ENCODE data around the gene GAD1. TPM values are rescaled to one million over a fixed set of nuclear protein-coding genes. Genes with fewer than 3 reads are reported as not detected.

GAD1 gene
- total RNA-seq, 2 experiments from 2014 or later: not detected

GRCh38 chr2:170827841-170828532 is 11.3 kb downstream of the GAD1 start:
- BruUV-seq (replicated peaks): no TSS peak
- no peaks in the 10 kb centered on the region for H3K9me2 ChIP-seq (ENCODE audit: insufficient read depth, low read length)
- H3K4me1 ChIP-seq (ENCODE audit: insufficient read depth, low read length, poor library complexity, severe bottlenecking): no peaks in the 10 kb centered on the region
- no peaks in the 10 kb centered on the region for H3K9me3 ChIP-seq (ENCODE audit: low read length)
- ChIA-PET POLR2A (no interaction called here), CTCF (ENCODE audit: unreplicated experiment) (no interaction called here)
- no peaks in the 10 kb centered on the region for H3K79me2 ChIP-seq (ENCODE audit: insufficient read depth, low read depth, low read length)
- TF ChIP-seq CTCF (conservative IDR thresholded peaks at IDR 0.05; ENCODE audit: low read length): no peak
- TF ChIP-seq EZH2phosphoT487 (IDR thresholded peaks at IDR 0.05; ENCODE audit: borderline replicate concordance, low read depth, low read length): no peak
- H3K27ac ChIP-seq (ENCODE audit: low read depth, low read length, poor library complexity, severe bottlenecking): no peak overlapping the region
- no peaks in the 10 kb centered on the region for H4K20me1 ChIP-seq (ENCODE audit: insufficient read depth, low read length)
- DNase-seq (ENCODE audit: low spot score): no peak
- intact Hi-C loops (cut with micrococcal nuclease; ENCODE audit: unreplicated experiment): no loop called here
- H3K4me3 ChIP-seq (ENCODE audit: low read depth, low read length, poor library complexity, severe bottlenecking): no peak overlapping the region
- no peak overlapping the region for H2AFZ ChIP-seq (ENCODE audit: low read length)
- no peak overlapping the region for H3K4me2 ChIP-seq (ENCODE audit: low read length)
- no peaks in the 10 kb centered on the region for H3K36me3 ChIP-seq (ENCODE audit: insufficient read depth, low read length)

- Histone ChIP-seq H3K9me3 (ENCODE audit: low read length) (no peaks in the 10 kb centered on the region), H3K9me2 (ENCODE audit: insufficient read depth, low read length) (no peaks in the 10 kb centered on the region), H3K4me3 (ENCODE audit: low read depth, low read length, poor library complexity, severe bottlenecking) (no peak overlapping the region), H3K4me2 (ENCODE audit: low read length) (no peak overlapping the region), H4K20me1 (ENCODE audit: insufficient read depth, low read length) (no peaks in the 10 kb centered on the region), H3K4me1 (ENCODE audit: insufficient read depth, low read length, poor library complexity, severe bottlenecking) (no peaks in the 10 kb centered on the region), H3K79me2 (ENCODE audit: insufficient read depth, low read depth, low read length) (no peaks in the 10 kb centered on the region), H2AFZ (ENCODE audit: low read length) (no peak overlapping the region), H3K27ac (ENCODE audit: low read depth, low read length, poor library complexity, severe bottlenecking) (no peak overlapping the region), H3K36me3 (ENCODE audit: insufficient read depth, low read length) (no peaks in the 10 kb centered on the region)
- TF ChIP-seq EZH2phosphoT487 (IDR thresholded peaks at IDR 0.05; ENCODE audit: borderline replicate concordance, low read depth, low read length) (no peak), CTCF (conservative IDR thresholded peaks at IDR 0.05; ENCODE audit: low read length) (no peak)
- ChIA-PET POLR2A (interaction anchor here (0.6 kb wide), 1 partner anchor 405 kb away, joined by 4 read pairs; no protein-coding TSS in a partner anchor), CTCF (ENCODE audit: unreplicated experiment) (no interaction called here)
- intact Hi-C loops (cut with micrococcal nuclease; ENCODE audit: unreplicated experiment): no loop called here
- BruUV-seq (replicated peaks): no TSS peak
- DNase-seq (ENCODE audit: low spot score): no peak
These were observed 11.8 kb downstream of the GAD1 start for GRCh38 chr2:170828533-170828916.

- Histone ChIP-seq H3K36me3 (ENCODE audit: insufficient read depth, low read length) (no peaks in the 10 kb centered on the region), H3K4me1 (ENCODE audit: insufficient read depth, low read length, poor library complexity, severe bottlenecking) (no peaks in the 10 kb centered on the region), H3K79me2 (ENCODE audit: insufficient read depth, low read depth, low read length) (no peaks in the 10 kb centered on the region), H3K9me3 (ENCODE audit: low read length) (no peaks in the 10 kb centered on the region), H3K27ac (ENCODE audit: low read depth, low read length, poor library complexity, severe bottlenecking) (no peak overlapping the region), H3K9me2 (ENCODE audit: insufficient read depth, low read length) (no peaks in the 10 kb centered on the region), H3K4me2 (ENCODE audit: low read length) (no peak overlapping the region), H3K4me3 (ENCODE audit: low read depth, low read length, poor library complexity, severe bottlenecking) (no peak overlapping the region), H2AFZ (ENCODE audit: low read length) (no peak overlapping the region), H4K20me1 (ENCODE audit: insufficient read depth, low read length) (no peaks in the 10 kb centered on the region)
- BruUV-seq (replicated peaks): no TSS peak
- TF ChIP-seq CTCF (conservative IDR thresholded peaks at IDR 0.05; ENCODE audit: low read length) (no peak), EZH2phosphoT487 (IDR thresholded peaks at IDR 0.05; ENCODE audit: borderline replicate concordance, low read depth, low read length) (no peak)
- ChIA-PET POLR2A (interaction anchor here (0.6 kb wide), 1 partner anchor 406 kb away, joined by 4 read pairs; no protein-coding TSS in a partner anchor), CTCF (ENCODE audit: unreplicated experiment) (no interaction called here)
- intact Hi-C loops (cut with micrococcal nuclease; ENCODE audit: unreplicated experiment): no loop called here
- no peak for DNase-seq (ENCODE audit: low spot score)
These were observed 12.3 kb downstream of the GAD1 start for GRCh38 chr2:170829036-170829435.

All from OCI-LY7 (cell line).